ENCODE measurements around the gene RNF183.

DNA sequence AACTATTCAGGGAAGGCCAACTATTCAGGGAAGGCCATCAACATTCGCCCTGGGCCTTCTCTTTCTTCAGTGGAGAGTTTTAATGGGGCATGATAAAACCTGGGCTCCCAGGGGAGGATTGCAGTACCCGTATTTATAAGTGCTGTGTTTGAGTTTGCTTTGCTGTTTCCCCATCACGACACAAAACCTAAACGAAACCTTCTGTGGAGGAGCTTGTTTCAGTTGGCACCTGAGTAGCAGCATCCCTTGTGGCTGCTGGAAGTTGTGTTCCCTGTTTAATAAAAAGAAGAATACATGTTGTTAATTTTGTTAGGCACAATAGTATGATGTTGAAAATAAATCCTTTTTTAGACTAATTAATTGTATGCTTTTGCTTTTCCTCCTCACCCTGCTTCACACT is 28.6 kb upstream of the RNF183 start:
- TF ChIP-seq POLR2A (IDR thresholded peaks at IDR 0.05), result no peak
- TF ChIP-seq, protein P1, sequence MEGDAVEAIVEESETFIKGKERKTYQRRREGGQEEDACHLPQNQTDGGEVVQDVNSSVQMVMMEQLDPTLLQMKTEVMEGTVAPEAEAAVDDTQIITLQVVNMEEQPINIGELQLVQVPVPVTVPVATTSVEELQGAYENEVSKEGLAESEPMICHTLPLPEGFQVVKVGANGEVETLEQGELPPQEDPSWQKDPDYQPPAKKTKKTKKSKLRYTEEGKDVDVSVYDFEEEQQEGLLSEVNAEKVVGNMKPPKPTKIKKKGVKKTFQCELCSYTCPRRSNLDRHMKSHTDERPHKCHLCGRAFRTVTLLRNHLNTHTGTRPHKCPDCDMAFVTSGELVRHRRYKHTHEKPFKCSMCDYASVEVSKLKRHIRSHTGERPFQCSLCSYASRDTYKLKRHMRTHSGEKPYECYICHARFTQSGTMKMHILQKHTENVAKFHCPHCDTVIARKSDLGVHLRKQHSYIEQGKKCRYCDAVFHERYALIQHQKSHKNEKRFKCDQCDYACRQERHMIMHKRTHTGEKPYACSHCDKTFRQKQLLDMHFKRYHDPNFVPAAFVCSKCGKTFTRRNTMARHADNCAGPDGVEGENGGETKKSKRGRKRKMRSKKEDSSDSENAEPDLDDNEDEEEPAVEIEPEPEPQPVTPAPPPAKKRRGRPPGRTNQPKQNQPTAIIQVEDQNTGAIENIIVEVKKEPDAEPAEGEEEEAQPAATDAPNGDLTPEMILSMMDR (IDR thresholded peaks at IDR 0.05 in 8 of 11, conservative IDR thresholded peaks at IDR 0.05 in 3 of 11), result no peak
- TF ChIP-seq POLR2AphosphoS5 (IDR thresholded peaks at IDR 0.05), result no peak

Data from spleen (tissue), 7 donors.